Embryonic facial prominence (tissue), 1 donor: ENCODE results near the gene DPP6.
"Not testable (repeated sequence)": the region's sequence is repeated elsewhere in the genome, so short reads cannot be mapped to it uniquely, and the experiment has no call there.

Experiments used
- DNase-seq: peaks from one replicate; pipeline ENCODE4 v3.0.0-alpha.2; 2016; ENCODE audit errors: extremely low spot score

The DPP6 gene

DNA sequence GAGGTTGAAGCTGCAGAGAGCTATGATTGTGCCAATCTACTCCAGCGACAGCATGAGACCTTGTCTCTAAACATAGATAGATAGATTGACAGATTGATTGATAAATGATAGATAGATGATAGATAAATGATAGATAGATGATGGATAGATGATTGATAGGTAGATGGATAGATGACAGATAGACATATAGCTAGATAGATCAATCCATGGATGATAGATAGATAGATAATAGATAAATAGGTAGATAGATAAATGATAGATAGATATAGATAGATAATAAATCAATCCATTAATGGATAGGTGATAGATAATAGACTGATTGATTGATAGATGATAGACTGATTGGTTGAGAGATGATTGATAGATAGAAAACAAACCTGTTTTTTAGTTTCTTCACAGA lies 601.1 kb downstream of the DPP6 start:
- DNase-seq = no peak

DNA sequence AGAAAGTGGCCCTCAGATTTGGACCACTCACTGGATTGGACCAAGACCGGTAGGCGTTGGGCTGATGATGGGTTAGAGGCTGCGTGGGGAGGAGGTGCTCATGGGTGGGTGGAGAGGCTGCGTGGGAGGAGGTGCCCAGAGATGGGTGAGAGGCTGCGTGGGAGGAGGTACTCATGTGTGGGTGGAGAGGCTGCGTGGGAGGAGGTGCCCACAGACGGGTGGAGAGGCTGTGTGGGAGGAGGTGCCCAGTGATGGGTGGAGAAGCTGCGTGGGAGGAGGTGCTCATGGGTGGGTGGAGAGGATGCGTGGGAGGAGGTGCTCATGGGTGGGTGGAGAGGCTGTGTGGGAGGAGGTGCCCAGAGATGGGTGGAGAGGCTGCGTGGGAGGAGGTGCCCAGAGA lies 604.4 kb downstream of the DPP6 start:
- no peak for DNase-seq

DNA sequence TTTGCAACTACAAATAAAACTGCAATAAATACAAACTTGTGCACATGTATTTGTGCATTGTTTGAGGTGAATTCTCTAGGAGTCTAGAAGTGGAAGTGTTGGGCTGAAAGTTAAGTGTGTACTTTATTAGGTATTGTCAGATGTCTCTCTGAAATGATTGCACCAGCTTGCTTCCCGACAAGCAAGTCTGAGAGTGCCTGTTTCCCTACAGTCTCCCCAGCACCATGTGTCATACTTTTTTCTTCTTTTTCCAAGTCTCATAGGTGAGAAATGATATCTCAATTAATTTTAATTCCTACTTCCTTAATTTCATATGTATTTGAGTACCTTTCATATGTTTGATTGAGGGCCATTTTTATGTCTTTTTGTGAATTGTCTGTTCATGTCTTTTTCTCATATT lies 614.6 kb downstream of the DPP6 start:
- DNase-seq = no peak

DNA sequence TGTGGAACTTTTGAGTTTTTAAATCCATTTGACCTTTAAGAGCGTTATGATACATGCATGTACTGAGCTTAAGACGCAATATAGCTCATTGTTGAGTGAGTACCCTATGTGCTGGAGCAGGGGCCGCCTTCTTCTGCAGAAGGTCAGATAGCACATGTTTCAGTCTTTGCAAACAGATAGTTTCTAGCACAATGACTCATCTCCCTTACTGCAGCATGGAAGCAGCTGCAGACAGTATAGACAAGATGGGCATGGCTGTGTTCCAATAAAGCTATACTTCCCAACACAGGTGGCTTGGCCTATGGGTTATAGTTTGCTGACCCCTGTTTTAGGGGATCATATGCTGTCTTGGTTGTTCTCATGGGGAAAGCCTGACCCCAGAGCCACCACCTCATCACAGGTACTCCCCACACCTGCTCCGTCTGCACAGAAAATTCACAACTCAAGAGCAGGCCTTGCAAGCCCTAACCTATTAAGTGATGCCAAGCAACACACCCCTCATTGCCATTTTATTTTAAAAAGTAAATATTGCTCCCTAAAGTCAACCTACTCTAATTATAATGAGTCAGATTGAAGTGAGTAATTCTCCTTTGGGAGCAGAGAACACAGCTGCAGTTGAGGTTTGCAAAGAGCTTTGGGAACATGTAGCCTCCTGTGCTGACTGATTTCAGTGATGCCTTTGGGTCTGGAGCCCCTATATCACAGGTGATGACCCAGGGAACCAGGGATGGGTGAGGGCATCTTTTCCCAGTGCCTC lies 620.6 kb downstream of the DPP6 start:
- no peak for DNase-seq

DNA sequence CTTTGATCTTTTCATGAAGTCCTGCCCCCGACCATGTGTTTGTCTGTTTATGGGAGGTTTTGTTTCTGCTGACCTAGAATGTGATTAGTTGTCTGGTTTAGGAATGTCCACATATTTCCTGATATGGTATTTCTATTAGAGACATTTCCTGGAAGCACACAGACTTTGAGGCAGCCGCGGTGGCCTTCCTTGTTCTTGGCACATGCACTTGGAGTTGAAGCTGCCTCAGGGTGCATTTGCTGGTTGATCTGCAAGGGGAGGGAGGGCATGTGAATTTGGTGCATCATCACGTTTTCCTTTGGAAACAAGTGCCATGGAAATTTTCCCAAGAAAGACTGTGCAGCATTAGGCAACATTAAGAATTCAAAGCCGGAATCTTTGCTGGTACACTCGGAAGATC lies 622.0 kb downstream of the DPP6 start:
- DNase-seq = no peak

DNA sequence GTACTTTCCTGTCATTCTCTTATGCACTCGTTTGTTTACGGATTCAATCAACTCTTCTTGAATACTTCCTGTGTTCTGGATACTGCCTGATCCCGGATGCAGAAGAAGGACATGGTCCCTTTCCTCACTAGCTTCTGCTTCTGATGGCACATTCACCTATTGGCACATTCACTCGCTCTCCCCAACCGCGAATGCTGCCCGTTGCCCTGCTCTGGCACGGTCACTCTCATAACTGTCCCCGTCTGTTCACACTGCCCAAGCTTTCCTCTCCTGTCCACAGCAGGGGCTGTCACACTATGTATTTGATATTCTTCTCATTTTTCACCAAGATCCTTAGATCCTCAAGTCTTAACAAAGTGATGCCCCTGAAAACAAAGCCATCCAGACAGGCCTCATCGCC lies 623.4 kb downstream of the DPP6 start:
- DNase-seq = no peak

DNA sequence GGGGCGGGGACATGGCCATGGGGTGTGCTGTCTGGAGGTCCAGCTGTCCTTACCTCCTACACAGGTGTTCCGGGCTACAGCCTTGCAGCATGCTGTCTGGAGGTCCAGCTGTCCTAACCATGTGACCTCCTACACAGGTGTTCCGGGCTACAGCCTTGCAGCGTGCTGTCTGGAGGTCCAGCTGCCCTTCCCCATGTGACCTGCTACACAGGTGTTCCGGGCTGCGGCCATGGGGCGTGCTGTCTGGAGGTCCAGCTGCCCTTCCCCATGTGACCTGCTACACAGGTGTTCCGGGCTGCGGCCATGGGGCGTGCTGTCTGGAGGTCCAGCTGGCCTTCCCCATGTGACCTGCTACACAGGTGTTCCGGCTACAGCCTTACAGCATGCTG lies 623.8 kb downstream of the DPP6 start:
- not testable (repeated sequence) for DNase-seq

DNA sequence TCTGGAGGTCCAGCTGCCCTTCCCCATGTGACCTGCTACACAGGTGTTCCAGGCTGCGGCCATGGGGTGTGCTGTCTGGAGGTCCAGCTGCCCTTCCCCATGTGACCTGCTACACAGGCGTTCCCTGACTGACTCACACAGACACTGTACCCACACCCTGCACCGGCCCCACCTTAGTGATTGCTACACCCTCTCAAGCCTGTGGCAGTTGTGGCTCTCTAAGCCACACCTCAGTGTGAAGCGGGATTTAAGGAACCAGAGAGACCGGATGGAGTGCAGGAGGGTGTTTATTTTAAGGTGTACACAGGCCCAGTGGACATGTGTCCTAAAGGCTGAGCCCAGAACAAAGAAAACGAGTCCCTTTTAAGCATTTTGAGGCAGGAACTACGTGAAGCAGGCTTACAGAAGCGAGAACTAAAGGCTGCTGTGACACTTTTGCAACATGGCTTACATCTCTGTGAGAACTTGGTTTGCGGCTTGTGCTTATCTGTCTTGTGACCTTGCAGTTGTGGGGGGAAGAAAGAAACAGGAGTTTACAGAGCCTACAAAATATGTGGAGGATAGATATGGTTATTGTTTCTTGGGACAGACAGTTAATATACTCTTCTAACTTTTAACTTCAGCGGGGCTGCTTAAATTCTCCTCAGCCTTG lies 624.4 kb downstream of the DPP6 start:
- DNase-seq = no peak

DNA sequence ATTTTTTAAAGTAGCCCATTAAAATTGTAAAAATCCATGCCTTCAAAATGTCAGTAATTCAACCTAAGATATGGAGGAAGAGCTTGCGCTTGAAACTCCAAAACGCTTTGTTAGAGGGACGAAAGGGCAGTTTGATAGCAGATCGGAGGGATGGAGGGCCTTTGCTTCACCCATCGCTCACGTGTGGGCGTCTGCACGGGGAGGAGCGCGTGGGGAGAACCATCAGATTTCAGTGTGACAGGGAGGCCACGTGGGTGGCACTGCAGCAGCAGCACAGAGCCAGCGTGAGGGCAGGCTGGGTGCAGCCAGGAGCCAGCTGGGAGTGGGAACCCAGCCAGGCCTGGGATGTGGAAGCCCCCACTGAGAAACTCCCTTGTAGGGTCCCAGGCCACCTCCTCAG lies 625.3 kb downstream of the DPP6 start:
- DNase-seq = no peak

DNA sequence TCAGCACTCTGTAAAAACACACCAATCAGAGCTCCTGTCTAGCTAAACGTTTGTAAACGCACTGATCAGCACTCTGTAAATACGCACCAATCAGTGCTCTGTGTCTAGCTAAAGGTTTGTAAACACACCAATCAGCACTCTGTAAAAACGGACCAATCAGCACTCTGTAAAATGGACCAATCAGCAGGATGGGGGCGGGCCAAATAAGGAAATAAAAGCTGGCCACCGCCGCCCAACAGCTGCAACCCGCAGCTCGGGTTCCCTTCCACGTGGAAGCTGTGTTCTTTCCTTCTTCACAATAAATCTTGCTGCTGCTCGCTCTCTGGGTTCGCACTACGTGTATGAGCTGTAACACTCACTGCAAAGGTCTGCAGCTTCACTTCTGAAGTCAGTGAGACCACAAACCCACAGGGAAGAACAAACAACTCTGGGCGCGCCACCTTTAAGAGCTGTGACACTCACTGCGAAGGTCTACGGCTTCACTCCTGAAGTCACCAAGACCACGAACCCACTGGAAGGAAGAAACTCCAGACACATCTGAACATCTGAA lies 625.9 kb downstream of the DPP6 start:
- not testable (repeated sequence) for DNase-seq

DNA sequence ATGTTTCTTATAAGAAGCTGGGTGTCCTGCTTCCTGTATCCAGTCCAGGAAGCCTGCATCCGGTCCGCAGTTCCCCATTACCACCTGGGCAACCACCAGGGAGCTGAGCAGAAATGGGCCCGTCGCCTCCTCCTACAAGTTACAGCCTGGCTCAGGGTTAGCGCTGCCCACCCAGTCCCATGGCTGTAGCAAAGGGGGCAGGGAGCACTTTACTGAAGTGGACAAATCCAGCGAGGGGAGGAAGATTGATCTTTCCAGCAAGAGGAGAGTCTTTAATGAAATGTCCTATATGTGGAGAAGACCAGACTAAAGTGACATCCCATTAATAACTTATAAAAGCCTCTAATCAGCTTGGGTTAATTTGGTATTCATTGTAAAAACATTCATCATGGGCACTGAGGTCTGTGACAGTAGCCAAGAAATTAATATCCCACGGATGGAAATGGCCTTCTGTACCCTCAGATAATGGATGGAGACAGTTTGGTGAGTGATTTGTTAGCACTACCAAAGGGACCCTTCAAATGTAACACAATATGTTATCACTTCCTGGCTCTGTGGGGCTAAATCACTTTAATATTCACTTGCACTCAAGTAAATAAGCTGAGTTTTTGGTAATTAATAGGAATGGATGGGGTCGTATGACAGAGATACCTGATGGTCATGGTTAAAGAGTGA lies 627.3 kb downstream of the DPP6 start:
- DNase-seq = no peak

DNA sequence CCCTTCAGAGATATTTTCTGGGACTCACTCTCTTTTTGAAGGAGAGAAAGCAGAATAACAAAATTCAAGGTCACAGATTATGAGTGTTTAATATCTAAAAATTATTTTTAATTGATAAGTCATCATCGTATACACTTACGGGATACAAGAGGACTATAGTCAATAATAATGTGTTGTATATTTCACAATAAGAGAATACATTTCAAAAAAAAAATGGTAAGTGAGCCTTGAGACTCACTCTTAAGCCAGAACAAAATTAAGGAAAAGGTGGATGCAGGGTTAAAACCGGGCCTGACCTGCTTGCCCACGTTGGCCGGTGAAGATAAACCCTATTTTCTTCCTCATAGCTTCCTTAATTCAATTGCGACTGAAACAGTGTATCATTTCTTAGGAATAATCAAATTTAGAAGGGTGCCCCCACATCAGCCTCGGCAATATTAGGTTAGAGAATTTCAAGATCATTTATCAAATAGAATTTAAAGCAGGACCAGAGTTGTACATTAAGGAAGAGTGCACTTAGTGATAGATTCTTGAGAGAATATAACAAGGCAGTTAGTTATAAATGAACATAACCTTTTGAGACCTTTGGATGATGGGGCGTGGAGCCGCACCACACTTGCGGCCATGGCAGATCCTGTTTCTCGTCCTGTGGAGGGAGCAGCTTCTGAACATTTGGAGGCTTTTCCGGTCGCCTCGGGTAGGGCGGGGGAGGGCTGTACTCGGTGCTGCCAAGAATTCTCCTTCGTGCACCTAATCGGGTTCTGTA lies 628.9 kb downstream of the DPP6 start:
- DNase-seq = no peak

DNA sequence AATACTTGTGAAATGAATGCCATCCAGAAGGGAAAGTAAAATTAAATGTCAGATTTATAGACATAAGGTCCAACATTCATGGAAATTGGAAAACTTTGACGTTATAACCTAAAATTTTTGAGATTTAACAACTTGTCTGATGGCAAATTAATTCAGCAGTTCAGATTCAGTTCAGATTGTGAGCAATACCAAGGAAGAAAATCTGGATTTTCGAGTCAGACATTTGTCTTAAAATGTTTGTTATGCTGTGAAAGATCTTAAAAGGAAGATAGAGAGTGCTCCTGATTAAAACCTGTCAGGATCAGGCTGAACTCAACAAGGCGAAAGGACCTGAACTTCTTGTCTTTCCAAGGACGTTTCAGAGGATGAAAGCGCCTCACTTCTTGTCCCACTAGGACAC lies 629.8 kb downstream of the DPP6 start:
- no peak for DNase-seq

DNA sequence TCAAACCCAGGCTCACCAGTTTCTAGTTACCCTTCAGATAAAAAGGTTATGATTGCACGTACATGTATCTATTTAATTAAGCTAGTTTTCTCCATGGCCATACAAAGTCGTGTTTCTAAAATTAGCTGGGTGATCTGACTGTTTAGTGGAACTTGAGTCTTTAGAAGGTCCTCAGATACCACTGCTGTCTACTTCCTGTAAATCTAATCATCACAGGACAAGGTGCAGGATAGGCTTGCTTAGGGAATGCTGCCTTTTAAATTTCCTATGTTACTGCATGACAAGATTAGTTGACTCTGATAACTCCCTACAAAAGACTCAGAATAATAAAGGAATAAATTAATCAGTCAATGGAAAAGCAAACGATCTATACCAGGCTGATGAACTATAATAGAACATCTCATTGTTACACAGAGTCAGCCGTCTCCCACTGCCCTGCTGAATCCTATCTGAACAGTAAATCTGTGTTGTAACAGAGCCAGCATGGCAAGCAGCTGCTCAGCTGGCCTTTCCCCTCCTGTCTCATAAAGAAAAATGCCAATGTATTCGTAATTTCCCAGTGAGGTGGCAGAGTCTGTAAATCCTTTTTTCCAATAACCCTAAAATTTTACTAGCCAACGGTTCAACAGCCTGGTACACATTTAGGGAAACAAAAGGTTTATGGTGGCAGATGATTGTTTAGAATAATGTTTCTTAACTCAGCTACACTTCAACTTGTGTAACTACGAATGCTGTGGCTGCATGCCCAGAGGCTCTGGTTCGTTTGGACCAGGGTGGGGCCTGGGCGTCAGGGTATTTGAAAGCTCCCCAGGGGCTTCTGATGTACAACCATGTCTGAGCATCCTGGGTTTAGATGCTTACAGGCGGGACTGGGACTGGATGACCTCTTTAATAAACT lies 632.7 kb downstream of the DPP6 start:
- DNase-seq = no peak

DNA sequence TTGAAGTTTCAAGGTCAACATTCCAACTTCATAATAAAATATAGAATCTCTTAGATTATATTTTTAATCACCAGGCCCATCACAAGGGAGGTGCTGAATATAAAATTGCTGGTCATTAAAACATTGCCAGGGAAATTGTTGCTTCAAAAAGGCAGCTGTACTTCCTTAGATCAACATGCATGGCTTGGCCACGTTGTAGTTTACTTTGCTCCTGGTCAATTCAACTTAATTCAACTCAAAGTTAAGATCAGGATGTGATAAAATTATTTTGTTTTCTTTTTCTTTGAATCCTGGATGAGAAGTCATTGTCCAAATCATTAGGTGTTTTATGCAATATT lies 633.3 kb downstream of the DPP6 start:
- no peak for DNase-seq

DNA sequence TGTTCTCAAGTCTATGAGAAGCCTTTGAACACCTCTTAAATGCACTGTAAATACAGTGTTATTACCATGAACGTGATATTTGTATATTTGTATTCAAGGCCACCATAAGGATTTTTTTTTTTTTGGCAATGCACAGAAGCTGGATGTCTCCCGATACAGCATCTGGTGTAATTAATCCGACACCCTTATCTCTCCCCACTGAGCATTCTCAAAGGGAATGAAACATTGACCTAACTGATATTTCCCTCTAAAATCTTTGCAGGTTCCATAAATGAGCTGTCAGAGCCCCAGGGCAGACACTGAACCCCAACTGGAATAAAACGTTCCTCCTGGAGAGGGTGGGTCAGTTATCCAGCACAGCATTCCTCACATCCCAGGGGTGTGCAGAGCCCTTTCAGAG lies 634.1 kb downstream of the DPP6 start:
- no peak for DNase-seq

DNA sequence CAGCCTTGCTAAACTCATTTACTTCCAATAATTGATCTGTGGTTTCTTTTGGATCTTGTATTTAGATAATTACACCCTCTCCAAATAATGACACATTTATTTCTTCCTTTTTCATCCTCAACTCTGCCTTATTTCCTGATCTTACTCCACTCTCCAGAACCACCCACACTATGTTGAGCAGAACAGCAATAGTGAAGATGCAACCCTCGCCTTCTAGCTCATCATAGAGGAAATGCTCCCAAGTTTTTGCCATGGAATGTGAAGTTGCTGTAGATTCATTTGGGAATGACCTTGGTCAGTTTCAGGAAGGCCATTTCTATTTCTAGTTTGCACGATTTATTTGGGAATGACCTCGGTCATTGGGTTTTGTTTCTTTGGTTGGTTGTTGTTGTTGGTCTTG lies 636.8 kb downstream of the DPP6 start:
- no peak for DNase-seq

DNA sequence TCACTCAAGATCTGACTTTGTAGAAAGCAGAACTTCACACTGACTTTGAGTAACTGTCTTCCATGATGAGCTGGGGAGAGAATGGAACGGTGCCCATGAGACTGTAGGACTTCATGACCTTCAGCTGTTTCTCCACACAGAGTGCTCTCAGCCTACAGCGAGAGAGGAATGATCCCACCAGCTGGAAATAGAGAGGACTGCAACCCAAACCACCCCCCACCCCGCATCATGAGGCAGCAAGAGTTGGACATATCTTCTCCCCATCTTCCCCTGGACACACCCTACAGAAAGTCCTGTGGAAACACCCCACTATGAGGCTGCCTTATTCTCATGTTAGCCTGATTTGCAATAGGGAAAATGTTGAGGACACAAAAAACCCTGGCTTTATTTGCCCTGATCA lies 638.2 kb downstream of the DPP6 start:
- DNase-seq = no peak

DNA sequence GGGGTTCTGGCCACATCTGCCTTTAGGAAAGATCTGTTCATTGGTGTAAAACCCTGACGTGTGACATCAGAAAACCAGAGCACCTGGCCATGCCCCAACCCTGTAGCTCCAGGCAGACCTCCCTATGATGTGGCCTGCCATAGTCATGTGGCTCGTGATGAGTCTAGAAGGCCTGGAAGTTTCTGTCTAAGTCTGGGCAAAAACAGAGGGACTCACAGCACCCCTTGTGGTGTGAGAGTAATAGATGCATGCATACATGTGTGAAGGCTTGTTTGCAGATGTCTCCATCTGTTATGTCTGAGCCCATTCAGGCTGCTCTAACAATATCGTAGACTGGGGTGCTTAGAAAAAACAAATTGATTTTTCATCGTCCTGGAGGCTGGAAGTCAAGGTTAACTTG lies 641.5 kb downstream of the DPP6 start:
- DNase-seq = no peak

DNA sequence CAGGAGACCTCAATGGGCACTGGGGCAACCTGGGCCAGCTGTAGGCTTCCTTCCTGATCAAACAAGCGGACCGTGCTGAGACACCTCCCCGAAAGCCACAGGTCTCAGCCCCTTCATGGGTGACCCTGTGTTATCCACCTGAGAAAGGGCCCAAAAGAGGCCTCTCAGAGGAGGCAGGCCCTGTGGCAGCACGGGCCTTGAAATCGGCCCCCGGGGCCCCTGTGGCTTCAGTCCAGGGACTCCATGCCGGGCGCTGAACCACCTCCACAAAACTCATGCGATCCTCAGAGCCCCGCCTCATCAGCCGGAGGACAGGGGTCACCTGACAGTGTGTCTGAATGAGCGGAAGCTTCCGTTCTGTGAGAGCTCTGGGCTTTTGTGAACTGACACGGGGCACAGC lies 643.6 kb downstream of the DPP6 start:
- DNase-seq = no peak

DNA sequence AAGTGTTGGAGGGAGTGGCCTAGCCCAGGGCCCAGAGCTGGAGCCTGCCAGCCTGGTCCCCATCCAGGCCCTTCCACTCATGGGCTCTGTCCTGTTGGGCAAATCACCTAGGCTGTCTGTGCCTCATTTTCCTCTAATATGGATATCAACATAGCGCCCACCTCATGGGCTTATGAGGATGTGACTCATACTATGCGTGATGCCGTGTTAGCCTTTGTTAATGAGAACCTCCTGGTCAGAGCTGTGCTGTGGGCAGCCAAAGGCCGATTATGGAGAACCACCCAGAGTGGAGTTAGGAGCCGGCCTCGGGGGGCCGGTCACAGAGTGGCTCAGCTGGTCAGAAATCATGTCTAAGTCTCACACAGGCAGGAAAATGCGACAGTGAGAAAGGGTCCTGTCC lies 644.4 kb downstream of the DPP6 start:
- no peak for DNase-seq
